IMR-90 (cell line): ENCODE data around the gene S100A3.

Experiments
- BHLHE40 ChIP-seq: fragments of 150-350 bp; IDR thresholded peaks from 2 replicates; pipeline ENCODE4 v1.6.1; 2016; ENCODE audit warnings: mild to moderate bottlenecking, low read depth, low read length
- CEBPB ChIP-seq: IDR thresholded peaks from 2 replicates; pipeline ENCODE4 v1.6.1; 2012; ENCODE audit warnings: low read depth, low read length, improper control_type of control experiment
- CTCF ChIP-seq: conservative IDR thresholded peaks from 2 replicates; pipeline ENCODE4 v1.5.1; 2012; ENCODE audit warnings: mild to moderate bottlenecking, low read depth, low read length, improper control_type of control experiment
- FOS ChIP-seq: fragments of 150-350 bp; IDR thresholded peaks from 2 replicates; pipeline ENCODE4 v1.6.1; 2016; ENCODE audit warnings: low read depth, low read length
- MAFK ChIP-seq: IDR thresholded peaks from 2 replicates; pipeline ENCODE4 v1.6.1; 2012; ENCODE audit warnings: low read depth, low read length, improper control_type of control experiment
- MAZ ChIP-seq: IDR thresholded peaks from 2 replicates; pipeline ENCODE4 v1.6.1; 2012; ENCODE audit warnings: low read depth, mild to moderate bottlenecking, low read length, improper control_type of control experiment, moderate library complexity, borderline replicate concordance
- MXI1 ChIP-seq: IDR thresholded peaks from 2 replicates; pipeline ENCODE4 v1.6.1; 2012; ENCODE audit warnings: low read depth, mild to moderate bottlenecking, low read length, moderate library complexity, borderline replicate concordance
- NFE2L2 ChIP-seq: fragments of 150-350 bp; IDR thresholded peaks from 2 replicates; pipeline ENCODE4 v1.6.1; 2016; ENCODE audit warnings: low read depth, mild to moderate bottlenecking, low read length
- POLR2A ChIP-seq: IDR thresholded peaks from 2 replicates; pipeline ENCODE4 v1.6.1; 2012; ENCODE audit warnings: mild to moderate bottlenecking, low read depth, low read length
- RAD21 ChIP-seq: IDR thresholded peaks from 2 replicates; pipeline ENCODE4 v1.6.1; 2012; ENCODE audit warnings: low read length, improper control_type of control experiment
- RCOR1 ChIP-seq: IDR thresholded peaks from 2 replicates; pipeline ENCODE4 v1.6.1; 2012; ENCODE audit warnings: mild to moderate bottlenecking, low read length, improper control_type of control experiment; ENCODE audit not compliant: insufficient replicate concordance
- RFX5 ChIP-seq: IDR thresholded peaks from 2 replicates; pipeline ENCODE4 v1.8.0; 2012; ENCODE audit warnings: low read depth, mild to moderate bottlenecking, low read length, moderate library complexity
- USF2 ChIP-seq: fragments of 150-350 bp; IDR thresholded peaks from 2 replicates; pipeline ENCODE4 v1.6.1; 2017; ENCODE audit warnings: mild to moderate bottlenecking, antibody characterized with exemption, low read length, low read depth
- TF ChIP-seq, protein P1 (sequence below): fragments of 150-350 bp; IDR thresholded peaks from 2 replicates; pipeline ENCODE4 v1.6.1; 2016; ENCODE audit warnings: low read depth, mild to moderate bottlenecking, low read length, moderate library complexity, borderline replicate concordance

- TF ChIP-seq CTCF (no peak), MXI1 (no peak), MAFK (no peak), RCOR1 (no peak), RAD21 (no peak), FOS (no peak), POLR2A (no peak), BHLHE40 (no peak), RFX5 (no peak), CEBPB (no peak), NFE2L2 (no peak), USF2 (no peak), MAZ (no peak)
- TF ChIP-seq, protein P1, sequence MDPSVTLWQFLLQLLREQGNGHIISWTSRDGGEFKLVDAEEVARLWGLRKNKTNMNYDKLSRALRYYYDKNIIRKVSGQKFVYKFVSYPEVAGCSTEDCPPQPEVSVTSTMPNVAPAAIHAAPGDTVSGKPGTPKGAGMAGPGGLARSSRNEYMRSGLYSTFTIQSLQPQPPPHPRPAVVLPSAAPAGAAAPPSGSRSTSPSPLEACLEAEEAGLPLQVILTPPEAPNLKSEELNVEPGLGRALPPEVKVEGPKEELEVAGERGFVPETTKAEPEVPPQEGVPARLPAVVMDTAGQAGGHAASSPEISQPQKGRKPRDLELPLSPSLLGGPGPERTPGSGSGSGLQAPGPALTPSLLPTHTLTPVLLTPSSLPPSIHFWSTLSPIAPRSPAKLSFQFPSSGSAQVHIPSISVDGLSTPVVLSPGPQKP: no peak
Observed at GRCh38 chr1:153588482-153588881, 39.4 kb upstream of the S100A3 start.
